Tibial nerve (tissue), 4 donors: ENCODE measurements around the gene SPART.

Source experiments
- EP300 ChIP-seq, 2 donors: sonication (generic); formaldehyde crosslinking; IDR thresholded peaks; one replicate each; pipeline ENCODE4 v1.6.1; 2017; ENCODE audit warnings: antibody characterized with exemption in 2 of 2, mild to moderate bottlenecking in 1 of 2
- POLR2A ChIP-seq, 2 donors: fragments of 450-650 bp; IDR thresholded peaks; one replicate each; pipeline ENCODE4 v1.6.1; 2017; ENCODE audit warnings: antibody characterized with exemption in 2 of 2, mild to moderate bottlenecking in 2 of 2, moderate library complexity in 2 of 2
- TF ChIP-seq, protein P1 (sequence below), 5 experiments: fragments of 200-600 bp in 3 of 5; fragments of 450-650 bp in 2 of 5; sonication (generic) in 3 of 5; IDR thresholded peaks; one replicate each; pipeline ENCODE4 v1.5.1; 2016 to 2019; ENCODE audit warnings: antibody characterized with exemption in 5 of 5, mild to moderate bottlenecking in 3 of 5, moderate library complexity in 2 of 5

DNA sequence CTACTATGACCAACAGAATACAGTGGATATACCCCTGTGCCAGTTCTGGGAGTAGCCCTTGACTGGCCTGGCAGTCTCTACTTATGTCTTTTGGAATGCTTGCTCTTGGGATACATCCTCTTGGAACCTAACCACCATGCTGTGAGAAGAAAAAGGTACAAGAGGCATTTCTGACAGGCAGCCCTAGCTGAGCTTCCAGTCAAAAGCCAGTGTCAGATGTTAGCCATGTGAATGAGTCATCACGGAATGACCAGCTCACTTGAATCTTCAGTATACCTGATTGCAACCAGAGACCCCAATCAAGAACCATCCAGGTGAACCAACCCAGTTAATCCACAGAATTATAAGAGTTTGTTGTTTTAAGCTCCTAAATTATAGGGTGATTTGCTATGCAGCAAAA lies 52.7 kb downstream of the SPART start:
- TF ChIP-seq, protein P1, sequence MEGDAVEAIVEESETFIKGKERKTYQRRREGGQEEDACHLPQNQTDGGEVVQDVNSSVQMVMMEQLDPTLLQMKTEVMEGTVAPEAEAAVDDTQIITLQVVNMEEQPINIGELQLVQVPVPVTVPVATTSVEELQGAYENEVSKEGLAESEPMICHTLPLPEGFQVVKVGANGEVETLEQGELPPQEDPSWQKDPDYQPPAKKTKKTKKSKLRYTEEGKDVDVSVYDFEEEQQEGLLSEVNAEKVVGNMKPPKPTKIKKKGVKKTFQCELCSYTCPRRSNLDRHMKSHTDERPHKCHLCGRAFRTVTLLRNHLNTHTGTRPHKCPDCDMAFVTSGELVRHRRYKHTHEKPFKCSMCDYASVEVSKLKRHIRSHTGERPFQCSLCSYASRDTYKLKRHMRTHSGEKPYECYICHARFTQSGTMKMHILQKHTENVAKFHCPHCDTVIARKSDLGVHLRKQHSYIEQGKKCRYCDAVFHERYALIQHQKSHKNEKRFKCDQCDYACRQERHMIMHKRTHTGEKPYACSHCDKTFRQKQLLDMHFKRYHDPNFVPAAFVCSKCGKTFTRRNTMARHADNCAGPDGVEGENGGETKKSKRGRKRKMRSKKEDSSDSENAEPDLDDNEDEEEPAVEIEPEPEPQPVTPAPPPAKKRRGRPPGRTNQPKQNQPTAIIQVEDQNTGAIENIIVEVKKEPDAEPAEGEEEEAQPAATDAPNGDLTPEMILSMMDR (IDR thresholded peaks at IDR 0.05): no peak
- TF ChIP-seq POLR2A (IDR thresholded peaks at IDR 0.05): no peak
- TF ChIP-seq EP300 (IDR thresholded peaks at IDR 0.05): no peak
